ENCODE measurements around the gene MRPL1.

GRCh38 chr4:77990904-77991358 is 128.3 kb downstream of the MRPL1 start:
- TF ChIP-seq CTCF (IDR thresholded peaks at IDR 0.05) (no peak), ZNF219 (CRISPR knock-in tag; IDR thresholded peaks at IDR 0.05; ENCODE audit: borderline replicate concordance) (no peak), MAX (CRISPR knock-in tag; IDR thresholded peaks at IDR 0.05) (no peak), E2F1 (CRISPR knock-in tag; IDR thresholded peaks at IDR 0.05) (no peak), ZNF317 (CRISPR knock-in tag; IDR thresholded peaks at IDR 0.05; ENCODE audit: borderline replicate concordance, low read depth) (no peak), ZNF121 (CRISPR knock-in tag; IDR thresholded peaks at IDR 0.05) (no peak), NFYB (CRISPR knock-in tag; conservative IDR thresholded peaks at IDR 0.05; ENCODE audit: low read depth) (no peak), NR1H2 (CRISPR knock-in tag; IDR thresholded peaks at IDR 0.05) (no peak), USF2 (CRISPR knock-in tag; IDR thresholded peaks at IDR 0.05) (no peak), PREB (CRISPR knock-in tag; IDR thresholded peaks at IDR 0.05; ENCODE audit: borderline replicate concordance) (no peak), OVOL2 (CRISPR knock-in tag; IDR thresholded peaks at IDR 0.05; ENCODE audit: borderline replicate concordance) (no peak), CREB1 (CRISPR knock-in tag; IDR thresholded peaks at IDR 0.05) (no peak), ZNF263 (CRISPR knock-in tag; IDR thresholded peaks at IDR 0.05; ENCODE audit: low read depth) (no peak)
